Activated gamma-delta T cell (primary cell): ENCODE data around the gene MZF1.
A peak's percentile ranks its signal among the peaks of the same experiment; 100 is the strongest.

ENCODE experiments used
- DNase-seq: peaks from one replicate; lab custom pipeline; 2025; lab: John Stamatoyannopoulos, UW

Gene MZF1

DNA sequence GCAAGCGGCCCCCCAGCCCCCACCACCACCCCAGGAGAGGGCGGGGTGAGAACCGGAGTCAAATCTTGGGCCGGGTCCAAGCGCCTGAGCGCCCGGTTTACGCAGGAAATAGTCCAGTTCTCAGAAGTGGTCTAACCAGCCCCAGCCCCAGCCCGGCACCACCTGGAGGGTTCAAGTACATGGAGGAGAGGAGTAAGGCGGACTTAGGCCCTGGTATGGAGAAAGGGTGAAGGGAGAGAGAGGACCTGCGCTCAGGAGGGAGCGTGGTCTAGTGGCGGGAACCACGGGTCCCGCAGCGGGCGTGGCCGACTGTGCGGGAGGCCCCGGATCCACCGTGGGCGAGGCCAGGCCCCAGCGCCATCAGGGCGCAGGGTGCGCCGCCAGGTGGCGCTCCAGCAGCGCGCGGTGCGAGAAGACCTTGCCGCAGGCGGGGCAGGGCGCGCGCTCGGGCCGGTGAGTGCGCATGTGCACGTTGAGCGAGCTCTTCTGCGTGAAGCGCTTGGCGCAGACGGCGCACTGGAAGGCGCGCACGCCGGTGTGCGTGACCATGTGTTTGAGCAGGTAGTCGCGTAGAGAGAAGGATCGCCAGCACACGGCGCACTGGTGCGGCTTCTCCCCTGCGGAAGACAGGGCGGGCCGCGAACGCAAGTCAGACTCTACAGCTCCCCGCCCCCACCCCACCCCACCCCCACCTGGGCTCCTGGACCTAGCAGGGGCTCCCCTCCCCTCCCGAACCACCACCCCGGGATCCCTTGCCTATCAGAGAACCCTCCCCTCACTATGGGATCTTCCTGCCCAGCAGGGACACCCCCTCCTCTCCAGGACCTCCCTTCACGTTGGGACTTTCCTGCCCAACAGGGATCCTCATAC is 59.2 kb downstream of the MZF1 start:
- DNase-seq, result peak; percentile 92

GRCh38 chr19:58513213-58513693 is 59.9 kb downstream of the MZF1 start:
- DNase-seq, result no peak
